ENCODE results near the gene NPRL2. TPM values are rescaled to one million over a fixed set of nuclear protein-coding genes. Genes with fewer than 3 reads are reported as not detected.

Gene NPRL2
- total and polyA plus RNA-seq, 2 of the 13 experiments (the other 11 are each of a cell fraction or from before 2014, with no cell fraction given): 30.6 to 51.4 TPM

DNA sequence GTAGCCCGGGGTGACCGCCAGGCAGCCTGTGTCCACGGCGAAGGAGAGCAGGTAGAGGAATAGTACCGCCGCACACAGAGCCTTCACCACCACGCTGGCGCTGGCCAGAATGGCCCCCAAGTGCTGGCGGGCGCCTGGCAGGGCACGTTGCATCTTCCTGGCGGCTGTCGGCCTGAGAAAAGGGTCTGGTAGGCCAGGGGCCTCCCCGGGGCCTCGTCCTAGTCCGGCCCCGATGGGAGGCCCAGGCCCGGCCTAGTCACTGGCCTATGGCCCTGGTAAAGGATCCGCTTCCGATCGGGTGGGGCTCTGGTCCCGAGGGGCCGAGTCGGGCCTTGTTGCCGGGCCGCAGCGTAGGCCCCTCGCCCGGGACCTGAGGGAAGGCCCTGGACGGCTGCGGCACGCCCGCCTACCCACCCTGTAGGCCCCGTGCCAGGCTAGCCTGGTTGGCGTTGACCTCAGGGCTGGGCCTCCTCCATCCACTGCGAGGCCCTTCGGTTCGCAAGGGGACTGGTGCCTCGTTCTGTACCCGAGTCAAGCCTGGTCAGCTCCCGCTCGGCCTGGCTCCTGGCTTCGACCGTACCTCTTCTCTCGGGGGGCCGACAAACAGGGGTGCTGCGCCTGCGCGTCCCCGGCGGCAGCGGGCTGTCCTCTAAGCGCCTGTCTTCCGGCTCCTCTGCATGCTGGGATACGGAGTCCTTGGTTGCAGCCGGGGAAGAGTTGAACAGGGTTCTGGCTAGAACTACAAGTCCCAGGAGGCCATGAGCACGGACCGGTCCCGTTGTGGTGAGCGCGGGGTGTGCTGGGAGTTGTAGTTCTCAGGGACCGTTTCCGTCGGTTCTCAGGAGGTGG lies 8.6 kb upstream of the NPRL2 start, which contains the start of gene TMEM115 (continued):
- peak; percentile 84 for TF ChIP-seq POLR2G (IDR thresholded peaks at IDR 0.05; ENCODE audit: low read depth, low read length)
- TF ChIP-seq, protein P1, sequence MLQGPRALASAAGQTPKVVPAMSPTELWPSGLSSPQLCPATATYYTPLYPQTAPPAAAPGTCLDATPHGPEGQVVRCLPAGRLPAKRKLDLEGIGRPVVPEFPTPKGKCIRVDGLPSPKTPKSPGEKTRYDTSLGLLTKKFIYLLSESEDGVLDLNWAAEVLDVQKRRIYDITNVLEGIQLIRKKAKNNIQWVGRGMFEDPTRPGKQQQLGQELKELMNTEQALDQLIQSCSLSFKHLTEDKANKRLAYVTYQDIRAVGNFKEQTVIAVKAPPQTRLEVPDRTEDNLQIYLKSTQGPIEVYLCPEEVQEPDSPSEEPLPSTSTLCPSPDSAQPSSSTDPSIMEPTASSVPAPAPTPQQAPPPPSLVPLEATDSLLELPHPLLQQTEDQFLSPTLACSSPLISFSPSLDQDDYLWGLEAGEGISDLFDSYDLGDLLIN (CRISPR knock-in tag; IDR thresholded peaks at IDR 0.05; ENCODE audit: borderline replicate concordance): no peak; the same call in 1 of the 2 replicates
- TF ChIP-seq GATAD2A (CRISPR knock-in tag; IDR thresholded peaks at IDR 0.05): 0 out of 2 replicates have a peak, but pooled peaks have one; percentile 15
- 0 out of 2 replicates have a peak, but pooled peaks have one; percentile 10 for TF ChIP-seq ZNF652 (CRISPR knock-in tag; IDR thresholded peaks at IDR 0.05; ENCODE audit: borderline replicate concordance, low read depth)
- peak; percentile 52 for TF ChIP-seq U2AF1 (optimal IDR thresholded peaks at IDR 0.05; ENCODE audit: low read depth, low read length)
- TF ChIP-seq MTA1 (CRISPR knock-in tag; IDR thresholded peaks at IDR 0.05; ENCODE audit: borderline replicate concordance): peak; percentile 69; the same call in 1 of the 2 replicates
- no peak for TF ChIP-seq U2AF2 (IDR thresholded peaks at IDR 0.05; ENCODE audit: low read depth, low read length)
- no peak for TF ChIP-seq MED13 (CRISPR knock-in tag; IDR thresholded peaks at IDR 0.05)
- TF ChIP-seq NAIF1 (CRISPR knock-in tag; IDR thresholded peaks at IDR 0.05; ENCODE audit: borderline replicate concordance): no peak
- TF ChIP-seq THAP11 (CRISPR knock-in tag; IDR thresholded peaks at IDR 0.05): peak; percentile 100
- TF ChIP-seq, protein P2, sequence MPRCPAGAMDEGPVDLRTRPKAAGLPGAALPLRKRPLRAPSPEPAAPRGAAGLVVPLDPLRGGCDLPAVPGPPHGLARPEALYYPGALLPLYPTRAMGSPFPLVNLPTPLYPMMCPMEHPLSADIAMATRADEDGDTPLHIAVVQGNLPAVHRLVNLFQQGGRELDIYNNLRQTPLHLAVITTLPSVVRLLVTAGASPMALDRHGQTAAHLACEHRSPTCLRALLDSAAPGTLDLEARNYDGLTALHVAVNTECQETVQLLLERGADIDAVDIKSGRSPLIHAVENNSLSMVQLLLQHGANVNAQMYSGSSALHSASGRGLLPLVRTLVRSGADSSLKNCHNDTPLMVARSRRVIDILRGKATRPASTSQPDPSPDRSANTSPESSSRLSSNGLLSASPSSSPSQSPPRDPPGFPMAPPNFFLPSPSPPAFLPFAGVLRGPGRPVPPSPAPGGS (CRISPR knock-in tag; IDR thresholded peaks at IDR 0.05): peak; percentile 95
- no peak for TF ChIP-seq ZNF839 (CRISPR knock-in tag; IDR thresholded peaks at IDR 0.05; ENCODE audit: borderline replicate concordance)
- TF ChIP-seq MEIS2 (CRISPR knock-in tag; IDR thresholded peaks at IDR 0.05): peak; percentile 77
- TF ChIP-seq ZEB1 (IDR thresholded peaks at IDR 0.05; ENCODE audit: insufficient replicate concordance, low read depth): no peak
- TF ChIP-seq SP4 (CRISPR knock-in tag; IDR thresholded peaks at IDR 0.05): peak; percentile 77
- TF ChIP-seq SRF (IDR thresholded peaks at IDR 0.05; ENCODE audit: low read depth, low read length): no peak; the same call in 1 of the 2 replicates
- no peak for TF ChIP-seq KLF15 (CRISPR knock-in tag; IDR thresholded peaks at IDR 0.05; ENCODE audit: borderline replicate concordance)
- TF ChIP-seq ZNF841 (CRISPR knock-in tag; IDR thresholded peaks at IDR 0.05; ENCODE audit: borderline replicate concordance): no peak
- no peak for TF ChIP-seq THYN1 (CRISPR knock-in tag; IDR thresholded peaks at IDR 0.05; ENCODE audit: borderline replicate concordance, low read depth)
- peak; percentile 92 for TF ChIP-seq ZNF781 (CRISPR knock-in tag; IDR thresholded peaks at IDR 0.05; ENCODE audit: borderline replicate concordance, not compliant biosample characterization)
- TF ChIP-seq JDP2 (CRISPR knock-in tag; IDR thresholded peaks at IDR 0.05; ENCODE audit: borderline replicate concordance): no peak
- no peak for TF ChIP-seq ATAD3A (CRISPR knock-in tag; IDR thresholded peaks at IDR 0.05)
- TF ChIP-seq, protein P3, sequence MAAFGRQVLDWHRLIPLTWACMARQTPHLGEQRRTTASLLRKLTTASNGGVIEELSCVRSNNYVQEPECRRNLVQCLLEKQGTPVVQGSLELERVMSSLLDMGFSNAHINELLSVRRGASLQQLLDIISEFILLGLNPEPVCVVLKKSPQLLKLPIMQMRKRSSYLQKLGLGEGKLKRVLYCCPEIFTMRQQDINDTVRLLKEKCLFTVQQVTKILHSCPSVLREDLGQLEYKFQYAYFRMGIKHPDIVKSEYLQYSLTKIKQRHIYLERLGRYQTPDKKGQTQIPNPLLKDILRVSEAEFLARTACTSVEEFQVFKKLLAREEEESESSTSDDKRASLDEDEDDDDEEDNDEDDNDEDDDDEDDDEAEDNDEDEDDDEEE (CRISPR knock-in tag; IDR thresholded peaks at IDR 0.05): no peak
- no peak for TF ChIP-seq ZNF460 (CRISPR knock-in tag; IDR thresholded peaks at IDR 0.05; ENCODE audit: borderline replicate concordance)
- TF ChIP-seq ASH2L (IDR thresholded peaks at IDR 0.05; ENCODE audit: insufficient read length, low read depth, low read length): peak; percentile 60
- no peak for TF ChIP-seq PCBP2 (optimal IDR thresholded peaks at IDR 0.05; ENCODE audit: low read depth, low read length, poor library complexity, severe bottlenecking)
- 0 out of 2 replicates have a peak, but pooled peaks have one; percentile 55 for TF ChIP-seq ZSCAN25 (CRISPR knock-in tag; IDR thresholded peaks at IDR 0.05)

All from HepG2 (cell line).